HG03175 (cell line): ENCODE results near the gene TRIP6.
A peak's percentile ranks its signal among the peaks of the same experiment; 100 is the strongest.

Source experiments
- ATAC-seq: cut with Tn5 transposase; IDR thresholded peaks from one replicate; pipeline ENCODE4 v1.9.1; 2021; ENCODE audit warnings: mild to moderate bottlenecking, moderate library complexity; ENCODE audit not compliant: unreplicated experiment

Gene TRIP6

GRCh38 chr7:100888988-100889750 is 22.0 kb downstream of the TRIP6 start, which contains the start of gene UFSP1:
UFSP1 (minus strand) TSS chr7:100889715; CDS start chr7:100889271, 444 bp downstream.
- ATAC-seq = peak; percentile 23

DNA sequence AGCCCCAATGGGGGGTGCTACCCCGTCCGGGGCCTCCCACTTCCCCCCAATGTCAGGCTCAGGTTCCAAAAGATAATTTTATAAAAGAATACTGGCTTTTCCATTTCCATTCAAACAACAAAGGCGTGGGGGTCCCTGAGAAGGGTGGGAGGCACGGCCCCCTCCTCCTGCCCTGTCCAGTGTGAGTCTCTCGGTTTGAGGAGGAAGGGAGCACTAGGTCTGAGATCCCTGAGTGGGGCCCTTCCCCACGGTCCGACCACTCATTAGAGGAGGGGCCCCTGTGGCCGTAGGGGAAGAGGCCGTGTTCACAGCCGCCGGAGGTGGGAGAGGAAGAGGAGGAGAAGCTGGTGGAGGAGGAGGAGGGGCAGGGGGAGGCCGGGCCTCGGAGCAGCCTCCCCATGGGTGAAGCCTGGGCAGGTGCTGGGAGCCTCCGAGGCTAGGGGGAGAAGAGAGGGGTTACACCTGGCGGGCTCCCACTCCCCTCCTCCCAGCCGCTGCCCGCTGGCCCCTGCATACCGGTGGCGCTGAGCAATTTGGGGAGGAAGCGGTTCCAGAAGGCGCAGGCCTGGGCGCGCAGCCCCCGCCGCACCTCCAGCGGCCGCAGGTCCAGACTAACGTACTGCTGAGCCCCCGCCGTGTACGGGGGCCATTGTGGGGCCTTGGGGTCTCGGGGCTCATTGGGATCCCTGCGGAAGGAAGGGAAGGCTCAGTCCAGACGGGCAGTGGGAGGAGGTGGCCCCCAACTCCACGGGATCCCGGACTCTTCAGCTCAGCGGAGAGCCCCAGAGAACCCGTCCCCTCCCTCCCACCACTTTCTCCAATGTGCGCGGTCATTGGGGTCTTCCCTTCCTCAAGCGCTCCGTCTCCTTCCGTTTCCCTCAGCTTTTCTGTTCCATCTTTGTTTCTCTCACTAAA is 23.7 kb downstream of the TRIP6 start:
- no peak for ATAC-seq

- no peak for ATAC-seq
Measured at GRCh38 chr7:100891568-100892247, 24.5 kb downstream of the TRIP6 start.

DNA sequence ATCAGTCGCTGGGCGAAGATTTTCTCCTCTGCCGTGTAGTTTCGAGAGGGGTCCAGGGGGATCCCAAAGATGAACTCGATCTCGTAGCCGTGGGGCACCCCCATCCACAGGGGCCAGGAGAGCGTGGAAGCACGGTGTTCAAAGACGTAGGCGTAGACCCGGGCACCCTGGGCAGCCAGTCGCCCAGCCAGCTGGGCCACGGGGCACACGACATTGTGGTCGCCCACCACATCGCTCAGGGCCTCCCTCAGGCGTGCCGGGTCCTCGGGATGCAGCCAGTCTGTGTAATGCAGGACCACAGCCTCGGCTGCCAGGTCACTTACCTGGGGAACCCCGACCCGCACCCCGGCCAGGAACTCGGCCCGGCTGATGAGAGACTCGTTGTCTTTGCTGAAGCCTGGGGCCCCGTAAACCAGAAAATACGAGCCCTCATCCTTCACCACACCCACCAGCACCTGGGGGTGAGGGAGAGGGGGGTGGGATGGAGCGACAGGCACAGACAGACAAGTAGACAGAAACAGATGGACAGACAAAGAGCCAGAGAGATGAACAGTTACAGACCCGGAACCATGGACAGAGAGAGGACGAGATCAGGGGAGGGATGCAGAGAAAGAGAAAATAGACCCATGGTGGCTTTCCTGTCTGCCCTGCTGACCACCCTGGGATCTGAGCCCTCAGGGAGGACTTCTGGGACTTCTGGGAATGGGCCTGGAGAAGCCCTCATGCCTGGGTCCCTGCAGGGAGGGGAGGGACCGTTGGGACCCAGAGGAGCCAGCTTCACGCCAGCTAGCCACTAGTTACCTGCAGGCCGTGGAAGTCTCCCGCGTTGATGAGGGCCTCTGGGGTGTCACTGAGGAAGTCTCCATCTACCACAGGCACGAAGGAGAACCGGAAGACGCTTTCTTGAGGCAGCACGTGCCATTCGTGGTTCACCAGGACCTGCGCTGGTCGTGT is 25.5 kb downstream of the TRIP6 start:
- no peak for ATAC-seq

DNA sequence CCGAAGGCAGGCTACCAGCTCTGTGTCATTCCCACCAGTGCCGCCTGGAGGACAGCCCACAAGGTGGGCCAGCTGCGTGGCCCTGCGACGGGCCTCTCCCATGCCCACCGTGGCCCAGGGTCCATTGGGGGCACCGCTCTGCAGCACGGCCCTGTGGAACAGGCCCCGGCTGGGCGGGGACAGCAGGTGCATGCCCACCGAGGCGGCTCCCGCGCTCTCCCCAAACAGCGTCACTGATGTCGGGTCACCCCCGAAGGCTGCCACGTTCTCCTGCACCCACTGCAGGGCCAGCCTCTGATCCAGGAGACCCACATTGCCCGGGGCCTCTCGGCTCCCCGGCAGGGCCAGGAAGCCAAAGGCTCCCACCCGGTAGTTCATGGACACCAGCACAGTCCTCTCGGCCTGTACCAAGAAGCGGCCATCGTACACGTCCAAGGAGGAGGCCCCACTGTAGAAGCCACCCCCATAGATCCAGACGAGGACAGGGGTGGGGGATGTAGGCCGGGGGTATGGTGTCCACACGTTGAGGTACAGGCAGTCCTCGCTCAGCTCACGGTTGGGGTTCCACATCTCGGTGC is 26.2 kb downstream of the TRIP6 start:
- no peak for ATAC-seq

DNA sequence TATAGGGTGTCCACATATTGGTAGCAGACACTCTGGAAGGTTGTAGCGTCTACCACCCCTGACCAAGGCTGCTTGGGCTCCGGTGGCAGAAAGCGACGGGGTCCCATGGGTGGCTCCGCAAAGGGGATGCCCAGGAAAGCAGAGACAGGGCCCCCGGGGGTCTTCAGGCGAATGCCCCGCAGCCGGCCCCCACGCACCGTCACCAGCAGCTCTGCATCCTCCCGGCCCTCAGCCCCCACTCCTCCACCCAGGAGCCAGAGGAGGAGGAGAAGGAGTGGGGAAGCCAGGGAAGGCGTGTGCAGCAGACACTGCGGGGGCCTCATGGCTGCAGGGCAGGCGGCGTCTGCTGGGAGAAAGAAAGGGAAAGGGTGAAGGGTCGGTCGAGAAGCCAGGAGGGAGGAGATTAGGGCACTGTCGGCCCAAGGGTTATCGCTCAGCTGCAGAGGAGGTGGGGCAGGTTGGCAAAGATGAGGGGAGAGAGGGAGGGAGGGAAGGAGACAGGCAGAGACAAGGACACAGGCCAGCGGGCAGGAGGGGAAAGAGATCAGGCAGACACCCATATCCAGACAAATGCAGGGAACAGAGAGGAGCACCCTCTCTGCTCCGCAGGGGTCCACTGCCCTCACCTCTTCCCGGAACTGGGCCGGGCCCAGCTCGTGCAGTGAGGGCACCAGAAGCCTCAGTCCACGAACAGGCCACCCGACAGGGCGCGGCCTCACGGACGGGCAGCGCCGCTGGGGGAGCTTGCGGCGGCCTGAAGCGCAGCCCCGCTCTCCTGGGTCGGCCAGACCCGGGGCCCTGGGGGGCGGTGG is 26.9 kb downstream of the TRIP6 start:
- no peak for ATAC-seq

DNA sequence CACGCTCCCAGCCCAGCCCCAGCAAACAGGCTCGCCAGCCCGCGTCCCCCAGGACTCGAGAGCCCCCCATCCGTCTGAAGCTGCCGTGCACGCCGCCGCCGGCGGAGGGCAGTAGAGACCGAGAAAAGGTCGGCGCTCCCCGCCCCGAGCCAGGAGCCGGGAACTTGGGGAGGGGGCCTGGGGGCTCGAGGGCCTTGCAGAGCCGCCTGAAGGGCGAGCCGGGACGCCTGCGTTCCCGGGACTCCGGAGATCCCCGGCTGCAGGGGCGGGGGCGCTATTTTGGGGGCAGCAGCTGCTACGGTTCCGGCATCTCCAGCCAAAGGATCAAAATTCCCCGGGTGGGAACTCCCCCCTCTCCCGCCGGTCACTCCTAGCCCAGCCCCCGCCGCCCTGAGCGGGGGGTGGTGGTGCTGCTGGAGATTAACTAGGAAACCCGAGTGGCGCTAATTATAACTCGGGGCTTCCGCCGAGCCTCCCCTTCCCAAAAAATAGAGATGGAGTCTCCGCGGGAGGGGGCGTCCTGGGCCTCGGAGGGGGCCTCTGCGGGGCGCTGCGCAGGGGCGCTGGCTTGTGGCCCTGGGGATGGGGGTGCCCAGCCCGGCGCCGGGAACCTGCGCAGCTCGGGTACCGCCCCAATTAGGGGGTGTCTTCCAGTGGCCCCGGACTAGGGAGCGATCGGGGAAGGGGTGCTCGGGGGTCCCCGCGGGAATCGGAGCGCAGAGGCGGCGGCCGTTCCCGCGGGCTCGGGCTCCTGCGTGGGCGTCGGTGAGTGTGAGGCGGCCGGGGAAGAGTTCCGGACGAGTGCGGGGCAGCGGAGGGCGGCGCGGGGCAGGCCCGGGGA is 27.9 kb downstream of the TRIP6 start:
- ATAC-seq = no peak

DNA sequence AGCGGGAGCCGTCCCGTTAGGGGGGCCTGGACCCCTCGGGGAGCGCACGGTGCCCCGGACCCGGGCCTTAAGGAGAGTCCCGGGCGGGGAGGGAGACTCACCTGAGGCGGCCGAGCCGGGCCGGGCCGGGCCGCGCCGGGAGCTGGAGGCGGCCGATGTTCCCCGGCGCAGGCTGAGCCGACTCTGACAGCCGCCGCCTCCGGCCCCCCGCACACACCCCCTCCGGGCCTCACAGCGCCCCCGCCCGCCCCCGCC is 28.4 kb downstream of the TRIP6 start, which contains the start of gene ACHE:
Gene ACHE (minus strand): TSS at position 188 of the 255 bp plus-strand sequence. CDS start 1,656 bp downstream, outside the sequence.
- ATAC-seq = no peak

GRCh38 chr7:100895956-100896731 is 29.0 kb downstream of the TRIP6 start:
- no peak for ATAC-seq

GRCh38 chr7:100896732-100897608 is 29.8 kb downstream of the TRIP6 start:
- no peak for ATAC-seq

- ATAC-seq = no peak
Measured at GRCh38 chr7:100897772-100898454, 30.7 kb downstream of the TRIP6 start.

- no peak for ATAC-seq
Measured at GRCh38 chr7:100899432-100899831, 32.2 kb downstream of the TRIP6 start.

DNA sequence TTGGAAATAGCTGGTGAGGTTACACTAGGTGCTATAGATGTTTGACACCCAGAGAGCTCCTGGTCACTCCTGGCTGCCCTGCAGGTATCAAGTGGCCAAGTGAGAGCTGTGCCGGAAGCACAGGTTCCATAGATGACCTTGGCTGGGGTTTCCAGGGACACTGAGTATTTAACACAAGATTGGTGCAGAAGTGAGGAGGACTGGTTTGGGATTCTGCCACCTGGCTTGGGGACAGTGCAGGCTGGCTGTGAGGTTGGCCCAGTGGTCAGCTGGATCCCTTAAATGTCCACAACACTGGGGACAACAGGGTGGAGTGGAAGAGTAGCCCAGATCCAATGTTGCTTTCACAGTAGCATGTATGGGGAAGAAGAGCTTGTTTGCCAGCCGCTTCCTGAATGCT is 33.8 kb downstream of the TRIP6 start:
- no peak for ATAC-seq

GRCh38 chr7:100901921-100902332 is 34.7 kb downstream of the TRIP6 start:
- no peak for ATAC-seq

- ATAC-seq = no peak
Measured at GRCh38 chr7:100902638-100903037, 35.5 kb downstream of the TRIP6 start.

DNA sequence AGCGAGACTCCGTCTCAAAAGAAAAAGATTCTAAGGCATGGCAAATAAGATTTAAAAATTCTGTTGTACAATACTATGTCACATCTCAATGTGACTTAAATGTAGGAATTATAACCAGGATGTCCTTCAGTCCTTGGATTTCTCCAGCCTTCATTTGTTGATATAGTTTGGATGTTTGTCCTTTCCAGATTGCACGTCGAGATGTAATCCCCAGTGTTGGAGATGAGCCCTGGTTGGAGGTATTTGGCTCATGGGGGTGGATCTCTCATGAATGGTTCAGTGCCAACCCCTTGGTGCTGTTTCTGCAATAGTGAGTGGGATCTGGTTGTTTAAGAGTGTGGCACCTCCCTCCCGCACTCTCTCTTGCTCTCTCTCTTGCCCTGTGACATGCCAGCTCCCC is 41.3 kb downstream of the TRIP6 start:
- no peak for ATAC-seq
